Measurements from ENCODE around the gene ROPN1L.

DNA sequence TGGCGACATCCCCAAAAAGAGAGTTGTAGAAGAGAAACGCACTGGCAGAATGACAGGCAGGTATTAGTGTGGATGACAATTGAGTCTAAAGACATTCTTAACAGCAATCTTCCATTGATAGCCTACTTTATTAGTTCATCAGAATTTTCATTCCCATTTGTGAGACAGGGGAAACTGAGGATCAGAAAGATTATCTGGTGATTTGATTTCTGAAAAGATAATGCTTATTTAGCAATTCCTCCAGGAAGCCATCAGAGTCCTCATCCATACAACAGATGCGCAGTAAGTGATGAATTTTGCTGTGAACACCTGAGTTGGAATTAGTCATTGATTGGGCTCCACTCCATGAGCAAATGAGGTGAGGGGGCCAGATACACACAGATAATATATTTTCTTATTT is 64.9 kb downstream of the ROPN1L start:
- TF ChIP-seq RFX5 (IDR thresholded peaks at IDR 0.05; ENCODE audit: low read depth, low read length), result no peak
- TF ChIP-seq RAD21 (IDR thresholded peaks at IDR 0.05; ENCODE audit: insufficient read depth, low read depth, low read length), result no peak
- no peak for TF ChIP-seq CHD1 (IDR thresholded peaks at IDR 0.05; ENCODE audit: low read depth, low read length)

Measured in GM12878 (cell line).